ENCODE results near the gene PRODH. TPM values are rescaled to one million over a fixed set of nuclear protein-coding genes. Genes with fewer than 3 reads are reported as not detected.
"Not testable (repeated sequence)": the region's sequence is repeated elsewhere in the genome, so short reads cannot be mapped to it uniquely, and the experiment has no call there.

PRODH gene
- total RNA-seq, 1 experiment from 2014 or later, result 1.1 TPM

DNA sequence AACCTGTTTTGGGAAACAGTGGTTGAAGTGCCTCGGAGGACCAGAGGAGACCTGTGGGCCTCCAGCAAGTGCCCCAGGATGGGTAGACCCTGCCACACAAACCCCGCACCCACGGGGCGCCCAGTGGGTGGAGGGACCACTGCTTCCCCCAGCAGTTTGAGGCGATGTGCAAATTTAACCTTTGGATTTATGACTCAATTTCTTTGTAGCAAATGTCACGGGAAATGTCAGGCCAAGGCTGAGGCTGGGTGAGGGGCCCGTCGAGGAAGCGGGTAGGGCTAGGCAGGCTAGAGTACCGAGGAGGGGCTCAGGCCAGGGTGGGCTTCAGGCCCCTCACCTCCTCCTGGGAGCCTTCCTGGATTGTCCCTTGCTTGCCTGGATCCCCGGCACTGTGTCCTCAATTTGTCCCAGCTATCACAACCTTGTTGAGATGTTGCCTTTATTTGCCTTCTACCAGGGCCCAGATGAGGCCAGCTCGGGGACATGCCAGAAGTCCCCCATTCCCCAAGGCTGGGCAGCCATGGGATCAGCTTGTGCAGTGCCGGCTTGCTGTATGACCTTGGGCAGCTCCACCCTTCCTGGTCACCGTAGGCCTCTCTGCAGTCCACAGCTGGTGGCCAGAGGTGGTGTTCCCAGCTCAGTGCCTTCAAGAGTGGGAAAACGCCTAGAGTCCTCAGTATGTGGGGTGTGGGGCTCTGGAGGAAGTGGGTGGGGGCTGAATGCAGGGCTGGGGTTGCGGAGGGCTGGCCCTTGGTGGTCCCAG lies 39.5 kb upstream of the PRODH start:
- no TSS peak for BruUV-seq (replicated peaks)
- POLR2A ChIA-PET (ENCODE audit: unreplicated experiment), result no interaction called here
- Histone ChIP-seq H3K4me2 (no peak overlapping the region), H3K27ac (no peak overlapping the region), H2AFZ (no peak overlapping the region), H4K20me1 (ENCODE audit: insufficient read depth) (no peaks in the 10 kb centered on the region), H3K27me3 (ENCODE audit: insufficient read depth, low read depth) (peaks cover 4% of the 10 kb centered on the region; the same call in 1 of the 2 replicates), H3K9me2 (ENCODE audit: insufficient read depth) (no peaks in the 10 kb centered on the region), H3F3A (ENCODE audit: insufficient read depth, low read depth) (no peaks in the 10 kb centered on the region), H3K36me3 (ENCODE audit: low read depth) (no peaks in the 10 kb centered on the region), H3K79me2 (ENCODE audit: low read depth) (no peaks in the 10 kb centered on the region), H3K4me1 (replicated peaks; ENCODE audit: insufficient read depth) (no peaks in the 10 kb centered on the region), H3K9me3 (ENCODE audit: insufficient read depth, low read depth) (no peaks in the 10 kb centered on the region), H3K4me3 (no peak overlapping the region)
- DNase-seq, result no peak
- TF ChIP-seq, protein P1, sequence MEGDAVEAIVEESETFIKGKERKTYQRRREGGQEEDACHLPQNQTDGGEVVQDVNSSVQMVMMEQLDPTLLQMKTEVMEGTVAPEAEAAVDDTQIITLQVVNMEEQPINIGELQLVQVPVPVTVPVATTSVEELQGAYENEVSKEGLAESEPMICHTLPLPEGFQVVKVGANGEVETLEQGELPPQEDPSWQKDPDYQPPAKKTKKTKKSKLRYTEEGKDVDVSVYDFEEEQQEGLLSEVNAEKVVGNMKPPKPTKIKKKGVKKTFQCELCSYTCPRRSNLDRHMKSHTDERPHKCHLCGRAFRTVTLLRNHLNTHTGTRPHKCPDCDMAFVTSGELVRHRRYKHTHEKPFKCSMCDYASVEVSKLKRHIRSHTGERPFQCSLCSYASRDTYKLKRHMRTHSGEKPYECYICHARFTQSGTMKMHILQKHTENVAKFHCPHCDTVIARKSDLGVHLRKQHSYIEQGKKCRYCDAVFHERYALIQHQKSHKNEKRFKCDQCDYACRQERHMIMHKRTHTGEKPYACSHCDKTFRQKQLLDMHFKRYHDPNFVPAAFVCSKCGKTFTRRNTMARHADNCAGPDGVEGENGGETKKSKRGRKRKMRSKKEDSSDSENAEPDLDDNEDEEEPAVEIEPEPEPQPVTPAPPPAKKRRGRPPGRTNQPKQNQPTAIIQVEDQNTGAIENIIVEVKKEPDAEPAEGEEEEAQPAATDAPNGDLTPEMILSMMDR (conservative IDR thresholded peaks at IDR 0.05), result no peak
- no peak for TF ChIP-seq EZH2 (IDR thresholded peaks at IDR 0.05; ENCODE audit: low read depth)
- intact Hi-C loops (cut with micrococcal nuclease; ENCODE audit: unreplicated experiment), result no loop called here
- CTCF ChIA-PET, result no interaction called here

DNA sequence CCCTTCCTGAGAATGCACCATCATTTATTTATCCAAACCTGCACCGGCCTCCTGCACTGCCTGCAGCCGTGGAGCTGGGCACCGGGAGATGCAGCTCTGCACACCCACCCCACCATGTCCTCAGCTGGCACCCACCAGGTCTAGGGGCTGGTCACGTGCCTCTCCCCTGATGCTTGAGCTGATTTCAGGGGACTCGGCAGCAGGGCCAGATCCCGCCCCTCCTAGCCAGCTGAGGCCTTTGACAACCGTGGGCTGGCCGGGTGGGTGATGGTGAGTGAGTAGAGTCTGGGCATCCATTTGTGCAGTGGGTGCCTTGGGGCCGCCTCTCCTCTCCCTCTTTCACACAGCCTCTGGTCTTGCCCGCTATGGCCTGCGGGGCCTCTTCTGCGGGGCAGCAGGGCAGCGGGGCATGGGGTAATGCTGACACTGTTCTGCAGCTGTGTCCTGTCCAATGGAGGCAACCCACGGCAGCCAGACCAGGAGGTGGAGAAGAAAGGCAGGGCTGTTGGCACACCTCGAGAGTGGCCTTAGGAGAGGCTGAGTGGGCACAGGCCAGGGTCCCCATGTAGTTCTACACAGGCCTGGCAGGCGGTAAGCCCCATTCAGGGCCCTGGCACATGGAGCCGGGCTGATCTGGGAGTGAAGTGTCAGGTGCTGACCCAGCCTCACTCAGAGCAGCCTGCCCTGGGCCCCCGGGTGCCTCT lies 38.5 kb upstream of the PRODH start:
- no peak overlapping the region for H2AFZ ChIP-seq
- H3K4me1 ChIP-seq (replicated peaks; ENCODE audit: insufficient read depth), result no peaks in the 10 kb centered on the region
- ChIA-PET CTCF (no interaction called here), POLR2A (ENCODE audit: unreplicated experiment) (no interaction called here)
- H4K20me1 ChIP-seq (ENCODE audit: insufficient read depth), result no peaks in the 10 kb centered on the region
- no peaks in the 10 kb centered on the region for H3F3A ChIP-seq (ENCODE audit: insufficient read depth, low read depth)
- DNase-seq, result no peak
- no peaks in the 10 kb centered on the region for H3K9me3 ChIP-seq (ENCODE audit: insufficient read depth, low read depth)
- H3K4me2 ChIP-seq, result no peak overlapping the region
- TF ChIP-seq EZH2 (IDR thresholded peaks at IDR 0.05; ENCODE audit: low read depth), result no peak
- TF ChIP-seq, protein P1 (conservative IDR thresholded peaks at IDR 0.05), result no peak
- intact Hi-C loops (cut with micrococcal nuclease; ENCODE audit: unreplicated experiment), result no loop called here
- no peaks in the 10 kb centered on the region for H3K79me2 ChIP-seq (ENCODE audit: low read depth)
- no peak overlapping the region for H3K27ac ChIP-seq
- H3K9me2 ChIP-seq (ENCODE audit: insufficient read depth), result no peaks in the 10 kb centered on the region
- H3K27me3 ChIP-seq (ENCODE audit: insufficient read depth, low read depth), result peaks cover 6% of the 10 kb centered on the region; the same call in 1 of the 2 replicates
- no peak overlapping the region for H3K4me3 ChIP-seq
- BruUV-seq (replicated peaks), result no TSS peak
- H3K36me3 ChIP-seq (ENCODE audit: low read depth), result no peaks in the 10 kb centered on the region

DNA sequence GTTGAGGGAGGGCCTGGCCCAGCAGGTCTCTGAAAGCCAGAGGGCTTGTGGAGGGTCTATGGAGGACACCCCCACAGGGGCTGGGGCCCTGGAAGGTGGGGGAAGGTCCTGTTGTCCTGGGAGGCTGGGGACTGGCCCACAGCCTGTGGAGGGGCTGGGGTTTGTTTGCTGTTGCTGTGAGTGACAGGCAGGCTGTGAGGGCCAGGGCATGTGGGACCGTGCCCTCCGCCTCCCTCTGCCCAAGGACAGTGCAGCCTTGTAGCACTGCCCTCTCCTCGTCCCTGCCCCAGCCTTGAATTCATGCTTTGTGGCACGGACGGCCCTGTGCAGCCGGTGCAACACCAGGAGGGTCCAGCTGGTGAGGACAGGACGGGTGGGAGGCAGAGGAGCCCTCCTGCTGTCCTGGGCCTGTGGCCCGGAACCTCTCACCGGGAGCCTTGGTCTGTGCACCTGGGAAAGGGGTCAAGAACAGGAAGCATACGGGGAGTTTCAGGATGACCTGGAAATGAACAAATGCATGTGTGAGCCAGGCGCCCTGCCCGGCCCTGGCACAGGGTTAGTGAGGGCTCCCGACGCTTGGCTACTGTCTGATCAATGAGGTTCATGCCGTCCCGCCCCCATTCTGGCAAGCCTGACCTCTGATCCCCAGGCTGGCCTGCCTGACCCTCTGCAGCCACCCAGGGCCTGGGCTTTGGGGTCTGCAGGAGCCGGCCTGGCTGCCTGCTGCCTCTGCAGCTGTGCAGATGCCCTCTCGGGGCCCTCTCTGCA lies 37.4 kb upstream of the PRODH start:
- no peaks in the 10 kb centered on the region for H3K9me2 ChIP-seq (ENCODE audit: insufficient read depth)
- no peak overlapping the region for H3K4me3 ChIP-seq
- ChIA-PET CTCF (no interaction called here), POLR2A (ENCODE audit: unreplicated experiment) (no interaction called here)
- no peaks in the 10 kb centered on the region for H3K9me3 ChIP-seq (ENCODE audit: insufficient read depth, low read depth)
- BruUV-seq (replicated peaks), result no TSS peak
- no peaks in the 10 kb centered on the region for H3K4me1 ChIP-seq (replicated peaks; ENCODE audit: insufficient read depth)
- intact Hi-C loops (cut with micrococcal nuclease; ENCODE audit: unreplicated experiment), result no loop called here
- H3K79me2 ChIP-seq (ENCODE audit: low read depth), result no peaks in the 10 kb centered on the region
- H2AFZ ChIP-seq, result no peak overlapping the region
- H3K36me3 ChIP-seq (ENCODE audit: low read depth), result no peaks in the 10 kb centered on the region
- DNase-seq, result no peak
- TF ChIP-seq, protein P1 (conservative IDR thresholded peaks at IDR 0.05), result no peak
- no peak for TF ChIP-seq EZH2 (IDR thresholded peaks at IDR 0.05; ENCODE audit: low read depth)
- H4K20me1 ChIP-seq (ENCODE audit: insufficient read depth), result no peaks in the 10 kb centered on the region
- no peaks in the 10 kb centered on the region for H3F3A ChIP-seq (ENCODE audit: insufficient read depth, low read depth)
- H3K27me3 ChIP-seq (ENCODE audit: insufficient read depth, low read depth), result peaks cover 6% of the 10 kb centered on the region; the same call in 1 of the 2 replicates
- no peak overlapping the region for H3K4me2 ChIP-seq
- H3K27ac ChIP-seq, result no peak overlapping the region

DNA sequence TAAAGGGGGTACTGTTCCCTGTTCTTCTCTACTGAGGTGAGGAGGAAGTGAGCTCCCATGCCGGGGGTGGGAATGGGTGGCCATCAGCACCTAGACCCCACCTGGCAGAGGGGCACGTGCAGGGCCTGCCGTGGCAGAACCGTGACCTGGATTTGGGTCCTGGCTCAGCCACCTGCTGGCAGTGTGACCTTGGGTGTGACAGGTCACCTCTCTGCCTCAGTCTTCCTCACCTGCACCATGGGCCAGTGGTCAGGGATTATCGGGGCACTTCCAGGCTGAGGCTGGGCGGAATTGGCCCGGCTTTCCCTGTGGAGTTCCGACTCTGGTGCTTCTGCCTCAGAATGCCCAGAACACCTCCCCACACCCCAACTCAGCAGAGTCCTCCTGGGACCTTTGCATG lies 36.5 kb upstream of the PRODH start:
- H3K36me3 ChIP-seq (ENCODE audit: low read depth); H3K27me3 ChIP-seq (ENCODE audit: insufficient read depth, low read depth); H3K4me1 ChIP-seq (replicated peaks; ENCODE audit: insufficient read depth); H2AFZ ChIP-seq; BruUV-seq (replicated peaks); H3K9me2 ChIP-seq (ENCODE audit: insufficient read depth); POLR2A ChIA-PET (ENCODE audit: unreplicated experiment); intact Hi-C loops (cut with micrococcal nuclease; ENCODE audit: unreplicated experiment); CTCF ChIA-PET; H3K79me2 ChIP-seq (ENCODE audit: low read depth); H3F3A ChIP-seq (ENCODE audit: insufficient read depth, low read depth); H3K9me3 ChIP-seq (ENCODE audit: insufficient read depth, low read depth); H3K4me3 ChIP-seq; H4K20me1 ChIP-seq (ENCODE audit: insufficient read depth); DNase-seq; H3K4me2 ChIP-seq; H3K27ac ChIP-seq: not testable (repeated sequence)

DNA sequence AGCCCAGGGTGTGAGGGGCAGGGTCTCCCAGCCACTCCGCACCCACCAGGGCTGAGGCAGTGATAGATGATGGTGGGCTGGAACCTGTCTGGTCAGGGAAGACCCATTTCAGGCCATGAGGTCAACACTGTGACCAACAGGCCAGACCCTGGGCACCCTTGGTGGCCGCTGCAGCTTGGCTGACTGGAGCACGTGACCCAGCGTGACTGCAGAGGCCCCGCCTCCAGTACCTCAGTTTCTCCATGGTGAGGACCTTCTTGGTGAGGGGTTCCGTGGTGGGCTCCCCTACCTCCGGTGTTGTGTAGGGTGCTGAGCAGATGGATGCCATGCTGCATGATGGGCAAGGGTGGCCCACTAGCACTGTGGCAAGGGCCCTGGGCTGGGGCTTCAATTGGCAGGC lies 35.9 kb upstream of the PRODH start:
- H3K4me1 ChIP-seq (replicated peaks; ENCODE audit: insufficient read depth); H4K20me1 ChIP-seq (ENCODE audit: insufficient read depth); H3K4me3 ChIP-seq; H3K36me3 ChIP-seq (ENCODE audit: low read depth); CTCF ChIA-PET; H3K27me3 ChIP-seq (ENCODE audit: insufficient read depth, low read depth); BruUV-seq (replicated peaks); H3K9me2 ChIP-seq (ENCODE audit: insufficient read depth); H2AFZ ChIP-seq; H3K27ac ChIP-seq; H3F3A ChIP-seq (ENCODE audit: insufficient read depth, low read depth); H3K79me2 ChIP-seq (ENCODE audit: low read depth); POLR2A ChIA-PET (ENCODE audit: unreplicated experiment); intact Hi-C loops (cut with micrococcal nuclease; ENCODE audit: unreplicated experiment); H3K9me3 ChIP-seq (ENCODE audit: insufficient read depth, low read depth); DNase-seq; H3K4me2 ChIP-seq: not testable (repeated sequence)

All from PC-9 (cell line).